Muscle layer of duodenum (tissue), 2 donors: ENCODE data around the gene NOXRED1.
"Not testable (repeated sequence)": the region's sequence is repeated elsewhere in the genome, so short reads cannot be mapped to it uniquely, and the experiment has no call there.

Experiments used
- H3K27ac ChIP-seq: one replicate; pipeline ENCODE4 v1.7.0; 2013; ENCODE audit warnings: mild to moderate bottlenecking, low read length
- H3K27me3 ChIP-seq: one replicate; pipeline ENCODE4 v1.7.0; 2013; ENCODE audit warnings: low read depth, mild to moderate bottlenecking, control low read depth, low read length
- H3K36me3 ChIP-seq, 2 donors: one replicate each; pipeline ENCODE4 v1.7.0; 2013; ENCODE audit warnings: low read length in 2 of 2, control low read depth in 1 of 2, mild to moderate bottlenecking in 1 of 2; ENCODE audit not compliant: insufficient read depth in 2 of 2, control insufficient read depth in 1 of 2
- H3K4me1 ChIP-seq, 2 donors: one replicate each; pipeline ENCODE4 v1.7.0; 2013; ENCODE audit warnings: low read length in 2 of 2, mild to moderate bottlenecking in 2 of 2, control low read depth in 1 of 2, moderate library complexity in 1 of 2; ENCODE audit not compliant: insufficient read depth in 2 of 2, control insufficient read depth in 1 of 2
- H3K4me3 ChIP-seq, 2 donors: one replicate each; pipeline ENCODE4 v1.7.0; 2013; ENCODE audit warnings: low read length in 2 of 2, low read depth in 1 of 2, mild to moderate bottlenecking in 1 of 2
- H3K9me3 ChIP-seq, 2 donors: one replicate each; pipeline ENCODE4 v1.7.0; 2013; ENCODE audit warnings: low read length in 2 of 2, control low read depth in 1 of 2, mild to moderate bottlenecking in 1 of 2; ENCODE audit not compliant: control insufficient read depth in 1 of 2
- donor health status: healthy.

NOXRED1 gene

GRCh38 chr14:77442196-77442595 lies 18.9 kb upstream of the NOXRED1 start:
- Histone ChIP-seq H3K4me3 (no peak overlapping the region), H3K27me3 (no peaks in the 10 kb centered on the region), H3K36me3 (peaks cover 54 to 64% of the 10 kb centered on the region in 2 donors), H3K9me3 (no peaks in the 10 kb centered on the region), H3K4me1 (no peaks in the 10 kb centered on the region), H3K27ac (no peak overlapping the region)

GRCh38 chr14:77439861-77440260 lies 16.5 kb upstream of the NOXRED1 start:
- Histone ChIP-seq H3K4me1 (no peaks in the 10 kb centered on the region), H3K4me3 (no peak overlapping the region), H3K36me3 (peaks cover 67 to 80% of the 10 kb centered on the region in 2 donors), H3K27ac (no peak overlapping the region), H3K9me3 (no peaks in the 10 kb centered on the region), H3K27me3 (no peaks in the 10 kb centered on the region)

GRCh38 chr14:77438596-77438995 lies 15.3 kb upstream of the NOXRED1 start:
- no peak overlapping the region for H3K27ac ChIP-seq
- H3K36me3 ChIP-seq = peaks cover 71 to 85% of the 10 kb centered on the region in 2 donors
- no peaks in the 10 kb centered on the region for H3K4me1 ChIP-seq
- no peaks in the 10 kb centered on the region for H3K27me3 ChIP-seq
- H3K4me3 ChIP-seq = no peak overlapping the region
- H3K9me3 ChIP-seq = no peaks in the 10 kb centered on the region

GRCh38 chr14:77436042-77436441 lies 12.7 kb upstream of the NOXRED1 start:
- H3K36me3 ChIP-seq = peaks cover 53 to 72% of the 10 kb centered on the region in 2 donors
- H3K9me3 ChIP-seq = no peaks in the 10 kb centered on the region
- no peak overlapping the region for H3K4me3 ChIP-seq
- no peaks in the 10 kb centered on the region for H3K4me1 ChIP-seq
- H3K27me3 ChIP-seq = no peaks in the 10 kb centered on the region
- no peak overlapping the region for H3K27ac ChIP-seq

- Histone ChIP-seq H3K4me3 (no peak overlapping the region), H3K9me3 (no peaks in the 10 kb centered on the region), H3K27me3 (no peaks in the 10 kb centered on the region), H3K27ac (no peak overlapping the region), H3K4me1 (no peaks in the 10 kb centered on the region), H3K36me3 (peaks cover 63 to 91% of the 10 kb centered on the region in 2 donors)
Observed at GRCh38 chr14:77426396-77426795, 3.1 kb upstream of the NOXRED1 start.

- Histone ChIP-seq H3K4me1 (no peaks in the 10 kb centered on the region), H3K36me3 (peaks cover 63 to 85% of the 10 kb centered on the region in 2 donors), H3K4me3 (no peak overlapping the region), H3K27me3 (no peaks in the 10 kb centered on the region), H3K9me3 (peaks cover 0 to 1% of the 10 kb centered on the region in 2 donors), H3K27ac (no peak overlapping the region)
Observed at GRCh38 chr14:77424862-77425261, 1.5 kb upstream of the NOXRED1 start.

GRCh38 chr14:77421201-77421600 lies 2.1 kb downstream of the NOXRED1 start:
- Histone ChIP-seq H3K4me1 (no peaks in the 10 kb centered on the region), H3K27ac (no peak overlapping the region), H3K4me3 (no peak overlapping the region), H3K27me3 (no peaks in the 10 kb centered on the region), H3K36me3 (peaks cover 27 to 49% of the 10 kb centered on the region in 2 donors), H3K9me3 (peaks cover 0 to 15% of the 10 kb centered on the region in 2 donors)

- peaks cover 0 to 7% of the 10 kb centered on the region in 2 donors for H3K36me3 ChIP-seq
- no peaks in the 10 kb centered on the region for H3K4me1 ChIP-seq
- H3K4me3 ChIP-seq = no peak overlapping the region
- peaks cover 0 to 15% of the 10 kb centered on the region in 2 donors for H3K9me3 ChIP-seq
- H3K27ac ChIP-seq = no peak overlapping the region
- H3K27me3 ChIP-seq = no peaks in the 10 kb centered on the region
Observed at GRCh38 chr14:77416836-77417235, 6.5 kb downstream of the NOXRED1 start.

- H3K27me3 ChIP-seq, H3K4me3 ChIP-seq, H3K27ac ChIP-seq, H3K4me1 ChIP-seq, H3K36me3 ChIP-seq: not testable (repeated sequence)
- H3K9me3 ChIP-seq = peaks cover 0 to 15% of the 10 kb centered on the region in 2 donors
Observed at GRCh38 chr14:77416098-77416497, 7.2 kb downstream of the NOXRED1 start.

GRCh38 chr14:77415403-77416030 lies 7.8 kb downstream of the NOXRED1 start:
- not testable (repeated sequence) for H3K4me1 ChIP-seq, H3K27ac ChIP-seq, H3K36me3 ChIP-seq, H3K27me3 ChIP-seq, H3K4me3 ChIP-seq
- H3K9me3 ChIP-seq = peaks cover 0 to 15% of the 10 kb centered on the region in 2 donors

- Histone ChIP-seq H3K4me3 (no peak overlapping the region), H3K4me1 (no peaks in the 10 kb centered on the region), H3K9me3 (no peaks in the 10 kb centered on the region), H3K36me3 (no peaks in the 10 kb centered on the region), H3K27me3 (no peaks in the 10 kb centered on the region), H3K27ac (no peak overlapping the region)
Observed at GRCh38 chr14:77409131-77409533, 14.2 kb downstream of the NOXRED1 start.

- Histone ChIP-seq H3K4me1 (no peaks in the 10 kb centered on the region), H3K27ac (no peak overlapping the region), H3K9me3 (no peaks in the 10 kb centered on the region)
Observed at GRCh38 chr14:77407158-77407557, 16.2 kb downstream of the NOXRED1 start.

More at GRCh38 chr14:77407158-77407557, 16.2 kb downstream of the NOXRED1 start:
- H3K36me3 ChIP-seq = no peaks in the 10 kb centered on the region
- no peak overlapping the region for H3K4me3 ChIP-seq
- H3K27me3 ChIP-seq = no peaks in the 10 kb centered on the region
